Stimulated activated CD8-positive, alpha-beta memory T cell treated with anti-CD3 and anti-CD28 coated beads, Interleukin-4, amount 100 ng/mL, for 24 hours (primary cell): ENCODE data around the gene ELF5.

Experiments used
- DNase-seq: peaks from one replicate; pipeline ENCODE4 v3.0.0-alpha.2; 2020; ENCODE audit warnings: low read depth

Gene ELF5

GRCh38 chr11:34451053-34451452 is 62.5 kb downstream of the ELF5 start:
- DNase-seq = no peak

DNA sequence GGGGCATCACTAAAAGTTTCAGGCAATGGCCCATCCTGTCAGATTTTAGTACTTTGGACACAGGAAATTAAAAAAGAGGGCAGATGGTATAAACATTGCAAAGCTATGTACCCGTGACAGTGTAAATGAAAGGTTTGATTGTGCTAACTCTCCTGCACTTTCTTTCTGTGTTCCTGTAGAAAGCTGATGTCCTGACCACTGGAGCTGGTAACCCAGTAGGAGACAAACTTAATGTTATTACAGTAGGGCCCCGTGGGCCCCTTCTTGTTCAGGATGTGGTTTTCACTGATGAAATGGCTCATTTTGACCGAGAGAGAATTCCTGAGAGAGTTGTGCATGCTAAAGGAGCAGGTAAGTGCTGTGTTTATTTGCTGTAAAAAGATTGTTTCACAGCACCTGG is 64.6 kb downstream of the ELF5 start:
- DNase-seq = no peak

DNA sequence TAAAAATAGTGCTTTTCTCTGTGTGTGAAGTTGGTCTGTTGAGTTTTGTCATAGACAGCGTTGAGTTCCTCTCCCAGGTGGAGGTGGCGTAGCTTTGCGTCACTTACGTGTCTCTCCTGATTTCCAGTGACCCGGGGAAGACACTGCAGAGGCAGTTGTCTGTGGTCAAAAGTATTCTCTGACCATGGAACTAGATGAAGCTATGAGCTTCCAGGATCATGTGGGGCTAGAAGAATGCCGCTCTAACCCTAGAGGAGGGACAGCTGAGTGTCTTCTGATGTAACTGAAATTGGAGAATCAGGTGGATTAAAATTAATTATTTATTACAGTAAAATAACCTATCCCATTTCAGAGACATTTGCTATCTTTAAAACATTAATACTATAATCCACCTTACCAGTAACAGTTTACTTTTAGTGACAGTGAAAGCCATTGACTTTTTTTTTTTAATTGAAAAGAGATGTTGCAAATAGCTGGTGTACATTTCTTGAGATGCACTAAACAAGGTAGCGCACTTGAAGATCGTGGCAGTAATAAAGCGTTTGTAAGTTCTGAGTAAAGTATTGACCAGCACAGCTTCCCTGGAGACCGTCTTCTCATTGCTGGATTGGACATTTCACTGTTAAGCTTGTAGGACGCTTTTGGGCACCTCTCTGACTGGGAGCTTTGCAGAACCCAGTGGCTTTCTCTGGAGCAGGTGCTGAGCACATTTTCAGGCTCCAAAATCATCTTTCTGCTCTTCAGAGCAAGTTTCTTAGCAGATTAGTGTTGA is 65.2 kb downstream of the ELF5 start:
- no peak for DNase-seq

DNA sequence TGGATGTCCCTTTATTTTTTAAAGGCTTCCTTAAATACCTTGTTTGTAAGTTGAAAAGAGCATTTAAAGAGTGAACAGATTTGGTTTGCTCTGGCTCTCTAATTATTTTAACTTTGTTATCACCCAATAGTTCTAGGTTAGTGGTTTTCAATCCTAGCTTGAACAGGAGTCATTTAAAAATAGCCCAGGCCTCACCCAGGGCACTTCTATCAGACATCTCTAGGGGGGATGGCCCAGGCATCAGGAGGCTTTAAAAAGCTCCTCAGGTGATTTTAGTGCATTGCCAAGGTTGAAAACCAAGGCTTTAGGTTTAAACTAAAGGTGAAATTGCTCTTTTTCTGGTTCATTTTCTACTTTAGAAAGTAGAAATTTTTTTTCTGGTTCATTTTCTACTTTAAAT is 66.5 kb downstream of the ELF5 start:
- no peak for DNase-seq

- DNase-seq = no peak
These were observed 67.2 kb downstream of the ELF5 start for GRCh38 chr11:34446386-34446785.

GRCh38 chr11:34445956-34446355 is 67.6 kb downstream of the ELF5 start:
- no peak for DNase-seq

- DNase-seq = no peak
These were observed 69.2 kb downstream of the ELF5 start for GRCh38 chr11:34444428-34444827.

GRCh38 chr11:34443136-34443535 is 70.5 kb downstream of the ELF5 start:
- DNase-seq = no peak

DNA sequence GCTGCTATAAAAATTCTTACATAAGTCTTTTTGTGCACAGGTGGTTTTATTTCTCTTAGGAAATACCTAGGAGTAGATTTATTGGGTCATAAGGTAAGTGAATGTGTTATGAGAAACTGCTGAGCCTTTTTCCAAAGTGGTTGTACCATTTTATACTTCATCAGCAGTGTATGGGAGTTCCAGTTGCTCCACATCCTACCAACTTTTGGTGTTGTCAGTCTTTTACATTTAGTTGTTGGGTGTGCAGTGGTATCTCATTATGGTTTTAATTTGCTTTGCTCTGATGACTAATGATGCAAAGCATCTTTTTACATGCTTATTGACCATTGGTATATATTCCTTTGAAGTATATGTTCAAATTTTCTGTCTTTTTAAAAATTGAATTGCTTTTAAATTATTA is 71.8 kb downstream of the ELF5 start:
- DNase-seq = no peak

DNA sequence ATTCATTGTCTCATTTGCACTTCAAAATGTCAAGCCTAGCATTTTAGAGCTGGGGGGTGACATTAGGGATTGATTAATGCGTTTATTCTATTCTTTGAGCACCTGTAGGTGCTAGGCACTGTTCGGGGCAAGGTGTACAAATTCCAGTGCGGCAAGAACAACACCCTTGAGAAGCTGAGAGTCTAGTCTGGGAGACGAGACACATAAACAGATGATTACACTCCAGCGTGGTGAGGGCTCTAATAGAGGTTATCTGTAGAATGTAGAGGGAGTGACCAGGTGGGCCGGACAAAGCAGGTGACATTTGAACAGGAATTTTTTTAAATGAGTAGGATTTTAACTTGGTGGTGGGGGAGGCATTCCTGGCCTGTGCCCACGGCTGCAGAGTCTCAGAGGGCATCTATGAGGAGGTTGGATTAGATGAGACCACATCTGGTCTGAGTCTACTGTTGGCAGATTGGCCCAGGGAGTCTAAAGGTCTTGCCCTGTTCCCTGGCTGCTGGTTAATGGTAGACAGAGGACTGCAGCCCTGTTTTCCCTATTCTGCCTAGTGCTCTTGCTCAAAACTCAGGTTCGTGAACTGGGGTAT is 73.9 kb downstream of the ELF5 start:
- DNase-seq = no peak

DNA sequence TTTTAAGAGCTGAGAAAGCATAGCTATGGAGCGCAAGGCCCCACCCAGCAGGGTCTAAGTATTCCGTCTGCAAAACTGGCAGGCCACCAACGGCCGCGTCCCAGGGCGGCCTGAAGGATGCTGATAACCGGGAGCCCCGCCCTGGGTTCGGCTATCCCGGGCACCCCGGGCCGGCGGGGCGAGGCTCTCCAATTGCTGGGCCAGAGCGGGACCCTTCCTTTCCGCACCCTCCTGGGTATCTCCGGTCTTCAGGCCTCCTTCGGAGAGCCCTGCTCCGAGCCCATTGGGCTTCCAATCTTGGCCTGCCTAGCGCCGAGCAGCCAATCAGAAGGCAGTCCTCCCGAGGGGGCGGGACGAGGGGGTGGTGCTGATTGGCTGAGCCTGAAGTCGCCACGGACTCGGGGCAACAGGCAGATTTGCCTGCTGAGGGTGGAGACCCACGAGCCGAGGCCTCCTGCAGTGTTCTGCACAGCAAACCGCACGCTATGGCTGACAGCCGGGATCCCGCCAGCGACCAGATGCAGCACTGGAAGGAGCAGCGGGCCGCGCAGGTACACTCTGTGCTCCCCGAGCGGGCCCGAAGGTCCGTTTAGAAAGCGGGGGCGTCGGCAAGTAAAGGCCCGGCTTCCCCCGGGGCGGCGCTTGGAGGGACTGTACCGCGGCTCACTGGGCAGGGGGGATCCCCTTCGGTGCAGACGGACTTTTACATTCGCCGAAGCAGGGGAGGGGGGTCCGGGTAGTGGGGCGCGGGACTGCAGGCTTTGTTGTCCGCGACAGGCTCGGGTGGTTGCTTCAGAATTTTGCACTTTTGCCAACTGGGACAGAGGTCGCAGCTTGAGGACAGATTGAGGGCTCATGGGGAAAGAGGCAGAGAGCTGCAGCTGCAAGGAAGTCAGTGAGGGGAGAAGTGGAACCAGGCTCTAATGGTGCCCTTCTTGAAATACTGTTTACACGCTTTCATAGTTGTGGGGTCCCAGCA is 74.8 kb downstream of the ELF5 start, which contains the start of gene CAT:
Gene CAT, plus strand, starts transcription at position 406 of the 979 bp plus-strand sequence. Its CDS starts 80 bp downstream, at position 486.
- DNase-seq = peak; percentile 97

GRCh38 chr11:34437224-34438125 is 76.1 kb downstream of the ELF5 start:
- DNase-seq = no peak

- no peak for DNase-seq
These were observed 79.7 kb downstream of the ELF5 start for GRCh38 chr11:34433899-34434298.

DNA sequence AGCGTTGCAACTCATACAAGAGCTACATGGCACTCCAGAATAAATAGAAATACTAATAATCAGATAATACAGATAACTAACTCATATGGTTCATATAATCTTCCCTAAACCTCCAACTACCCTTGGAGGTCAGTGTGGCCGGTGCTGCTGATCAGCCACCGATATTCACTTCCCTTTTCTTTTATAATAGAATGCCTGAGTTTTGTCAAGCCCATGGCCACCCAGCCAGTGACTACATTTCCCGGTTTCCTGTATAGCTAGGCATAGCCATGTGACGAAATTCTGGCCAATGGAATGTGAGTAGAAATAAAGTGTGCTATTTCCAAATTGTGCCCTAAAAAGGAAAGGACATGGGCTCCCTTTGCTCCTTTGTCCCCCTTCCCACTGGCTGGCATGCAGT is 80.8 kb downstream of the ELF5 start:
- DNase-seq = no peak

DNA sequence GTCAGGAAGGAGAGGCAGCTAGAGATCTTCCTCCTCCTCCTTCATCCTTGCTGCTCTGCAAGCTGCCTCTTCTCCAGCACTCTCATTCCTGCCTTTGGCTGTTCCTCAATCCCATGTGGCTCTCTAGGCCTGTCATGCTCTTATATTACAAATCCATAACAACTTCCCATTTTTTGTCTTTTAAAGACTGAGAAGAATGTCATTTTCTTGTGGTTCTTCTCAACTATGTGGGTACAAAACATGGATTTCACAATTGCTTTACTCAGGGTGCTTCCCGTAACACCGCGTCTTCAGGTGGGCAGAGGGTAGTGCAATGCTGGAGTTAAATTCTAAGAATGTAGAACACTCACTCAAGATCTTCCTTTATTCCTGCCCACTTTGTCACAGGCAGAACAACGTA is 81.6 kb downstream of the ELF5 start:
- DNase-seq = no peak
